HL-60 (cell line): Measurements from ENCODE around the gene ADSL.
A peak's percentile ranks its signal among the peaks of the same experiment; 100 is the strongest.

Source experiments
- DNase-seq, 2 experiments: peaks; one replicate each; pipeline ENCODE4 v3.0.0-alpha.2; 2010 to 2020; ENCODE audit warnings: low read depth in 1 of 2, low spot score in 1 of 2
- H3K27ac ChIP-seq: fragments of 250-450 bp; sonication (Bioruptor Pico); replicated peaks from 2 replicates; pipeline ENCODE4 v1.5.1; 2020; ENCODE audit warnings: mild to moderate bottlenecking, moderate library complexity
- H3K27me3 ChIP-seq: fragments of 250-450 bp; sonication (Bioruptor Pico); 2 replicates; pipeline ENCODE4 v1.5.1; 2021; ENCODE audit warnings: mild to moderate bottlenecking, moderate library complexity; ENCODE audit not compliant: insufficient read depth, poor library complexity, severe bottlenecking
- H3K4me3 ChIP-seq: replicated peaks from 2 replicates; pipeline ENCODE4 v1.5.1; 2011; ENCODE audit warnings: mild to moderate bottlenecking, control low read depth, low read length; ENCODE audit not compliant: insufficient read depth
- CTCF ChIP-seq: IDR thresholded peaks from one replicate; pipeline ENCODE4 v1.5.1; 2011; ENCODE audit warnings: low read length, control low read depth, inconsistent platforms; ENCODE audit not compliant: insufficient read depth
- GABPA ChIP-seq: IDR thresholded peaks from 2 replicates; pipeline ENCODE4 v1.6.1; 2012; ENCODE audit warnings: low read depth
- POLR2AphosphoS5 ChIP-seq: IDR thresholded peaks from 2 replicates; pipeline ENCODE4 v1.6.1; 2012; ENCODE audit warnings: low read depth
- SPI1 ChIP-seq: IDR thresholded peaks from 2 replicates; pipeline ENCODE4 v1.6.1; 2012; ENCODE audit warnings: low read depth, mild to moderate bottlenecking, borderline replicate concordance
- TF ChIP-seq, protein P1 (sequence below): IDR thresholded peaks from 2 replicates; pipeline ENCODE4 v1.6.1; 2012; ENCODE audit warnings: low read depth; ENCODE audit not compliant: insufficient replicate concordance

The ADSL gene

DNA sequence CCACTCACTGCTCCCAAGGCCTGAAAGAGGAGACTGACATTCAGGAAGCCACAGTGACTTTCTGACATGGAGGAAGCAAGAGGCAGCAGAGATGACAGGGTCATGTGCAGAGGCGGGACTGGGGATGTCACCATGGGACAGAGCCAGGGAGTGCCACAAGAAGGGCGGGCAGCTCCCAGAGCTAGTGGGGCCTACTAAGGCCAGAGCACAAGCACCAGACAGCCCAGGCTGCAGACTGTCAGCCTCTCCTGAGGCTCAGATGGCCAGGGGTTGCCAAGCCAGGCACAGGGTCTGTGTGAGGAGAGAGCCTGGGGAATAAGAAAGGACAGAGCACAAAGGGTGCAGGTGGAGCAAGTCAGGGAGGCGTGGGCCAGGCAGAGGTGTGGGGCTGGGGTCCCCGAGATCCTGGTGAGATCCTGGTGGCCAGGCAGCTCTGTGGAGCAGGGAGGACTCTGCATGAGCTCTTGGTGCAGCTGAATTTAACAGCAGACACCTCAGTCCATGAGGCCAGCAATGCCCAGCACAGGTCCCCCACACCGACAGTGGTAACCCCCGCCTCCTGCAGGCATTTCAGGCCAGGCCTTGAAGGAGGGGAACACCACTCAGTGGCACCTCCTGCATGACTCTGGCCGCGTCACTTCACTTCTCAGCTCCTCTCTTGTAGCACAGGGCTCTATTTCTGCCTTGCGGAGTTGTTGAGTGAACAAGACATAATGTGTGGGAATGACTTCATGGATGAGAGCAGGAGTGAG is 76.4 kb downstream of the ADSL start:
- no peak overlapping the region for H3K27ac ChIP-seq

GRCh38 chr22:40423310-40423688 is 77.0 kb downstream of the ADSL start:
- Histone ChIP-seq H3K27ac (no peak overlapping the region), H3K27me3 (no peaks in the 10 kb centered on the region), H3K4me3 (no peak overlapping the region)
- TF ChIP-seq CTCF = no peak
- no peak for TF ChIP-seq GABPA
- no peak for TF ChIP-seq SPI1
- no peak for TF ChIP-seq POLR2AphosphoS5
- TF ChIP-seq, protein P1, sequence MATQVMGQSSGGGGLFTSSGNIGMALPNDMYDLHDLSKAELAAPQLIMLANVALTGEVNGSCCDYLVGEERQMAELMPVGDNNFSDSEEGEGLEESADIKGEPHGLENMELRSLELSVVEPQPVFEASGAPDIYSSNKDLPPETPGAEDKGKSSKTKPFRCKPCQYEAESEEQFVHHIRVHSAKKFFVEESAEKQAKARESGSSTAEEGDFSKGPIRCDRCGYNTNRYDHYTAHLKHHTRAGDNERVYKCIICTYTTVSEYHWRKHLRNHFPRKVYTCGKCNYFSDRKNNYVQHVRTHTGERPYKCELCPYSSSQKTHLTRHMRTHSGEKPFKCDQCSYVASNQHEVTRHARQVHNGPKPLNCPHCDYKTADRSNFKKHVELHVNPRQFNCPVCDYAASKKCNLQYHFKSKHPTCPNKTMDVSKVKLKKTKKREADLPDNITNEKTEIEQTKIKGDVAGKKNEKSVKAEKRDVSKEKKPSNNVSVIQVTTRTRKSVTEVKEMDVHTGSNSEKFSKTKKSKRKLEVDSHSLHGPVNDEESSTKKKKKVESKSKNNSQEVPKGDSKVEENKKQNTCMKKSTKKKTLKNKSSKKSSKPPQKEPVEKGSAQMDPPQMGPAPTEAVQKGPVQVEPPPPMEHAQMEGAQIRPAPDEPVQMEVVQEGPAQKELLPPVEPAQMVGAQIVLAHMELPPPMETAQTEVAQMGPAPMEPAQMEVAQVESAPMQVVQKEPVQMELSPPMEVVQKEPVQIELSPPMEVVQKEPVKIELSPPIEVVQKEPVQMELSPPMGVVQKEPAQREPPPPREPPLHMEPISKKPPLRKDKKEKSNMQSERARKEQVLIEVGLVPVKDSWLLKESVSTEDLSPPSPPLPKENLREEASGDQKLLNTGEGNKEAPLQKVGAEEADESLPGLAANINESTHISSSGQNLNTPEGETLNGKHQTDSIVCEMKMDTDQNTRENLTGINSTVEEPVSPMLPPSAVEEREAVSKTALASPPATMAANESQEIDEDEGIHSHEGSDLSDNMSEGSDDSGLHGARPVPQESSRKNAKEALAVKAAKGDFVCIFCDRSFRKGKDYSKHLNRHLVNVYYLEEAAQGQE = no peak
- no peak for DNase-seq

More for the DNA sequence above, 76.4 kb downstream of the ADSL start:
- DNase-seq = no peak
- Histone ChIP-seq H3K27me3 (no peaks in the 10 kb centered on the region), H3K4me3 (no peak overlapping the region)
- TF ChIP-seq SPI1 (no peak), GABPA (no peak), CTCF (no peak), POLR2AphosphoS5 (no peak)
- TF ChIP-seq, protein P1 = no peak

DNA sequence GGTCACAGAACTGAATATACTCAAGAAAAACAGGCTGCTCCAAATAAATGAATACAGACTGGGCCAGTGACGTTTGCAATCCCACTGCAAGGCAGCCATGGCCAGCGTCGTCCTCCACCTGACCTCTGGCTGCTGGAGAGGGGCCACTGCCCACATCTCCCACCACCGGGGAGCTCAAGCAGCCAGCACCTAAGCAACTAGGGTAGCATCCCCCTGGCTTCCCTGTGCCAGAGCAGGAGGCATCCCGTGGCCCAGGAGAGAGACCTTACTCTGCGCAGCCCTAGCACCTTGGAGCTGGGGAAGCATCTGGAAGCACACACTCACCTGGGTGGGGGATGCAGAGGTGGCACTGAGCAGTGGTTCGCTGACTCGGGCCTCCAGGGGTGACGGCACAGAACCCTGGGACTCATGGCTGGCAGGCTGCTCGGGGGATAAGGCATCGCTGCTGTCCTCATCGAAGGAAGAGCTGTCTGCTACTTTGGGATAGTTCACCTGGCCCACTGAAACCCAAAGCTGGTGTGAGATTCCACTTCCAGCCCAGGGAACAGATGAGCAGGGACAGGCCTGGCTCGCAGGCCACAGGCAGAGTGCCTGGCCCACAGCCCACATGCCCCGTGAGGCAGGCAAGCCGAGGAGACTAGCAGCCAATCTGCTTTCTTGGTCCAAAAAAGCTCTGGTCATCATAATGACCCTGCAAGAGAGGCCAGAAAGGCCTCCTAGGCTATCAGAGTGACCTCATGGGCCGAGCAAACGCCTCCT is 77.8 kb downstream of the ADSL start:
- no peaks in the 10 kb centered on the region for H3K27me3 ChIP-seq
- TF ChIP-seq POLR2AphosphoS5 (0 out of 2 replicates have a peak, but pooled peaks have one; percentile 9), GABPA (no peak)
- no peak overlapping the region for H3K4me3 ChIP-seq
- DNase-seq = no peak
- H3K27ac ChIP-seq = no peak overlapping the region

GRCh38 chr22:40425082-40425481 is 78.8 kb downstream of the ADSL start:
- Histone ChIP-seq H3K27ac (no peak overlapping the region), H3K27me3 (no peaks in the 10 kb centered on the region), H3K4me3 (no peak overlapping the region)
- no peak for DNase-seq
- no peak for TF ChIP-seq CTCF
- TF ChIP-seq POLR2AphosphoS5 = no peak
- no peak for TF ChIP-seq SPI1
- TF ChIP-seq, protein P1 = no peak
- TF ChIP-seq GABPA = no peak
